CD14-positive monocyte (primary cell): ENCODE results near the gene GAPT. TPM values are rescaled to one million over a fixed set of nuclear protein-coding genes. Genes with fewer than 3 reads are reported as not detected.

Experiments
- DNase-seq, 3 donors: peaks; one replicate each; pipeline ENCODE4 v3.0.0-alpha.2; 2011 to 2022
- H2AFZ ChIP-seq: 2 replicates; pipeline ENCODE4 v1.6.0; 2012; ENCODE audit warnings: mild to moderate bottlenecking, low read depth, low read length, inconsistent platforms; ENCODE audit not compliant: insufficient read depth, poor library complexity, severe bottlenecking
- H3K27ac ChIP-seq, 2 donors: 1 replicate in 1 of 2; 2 replicates in 1 of 2; pipeline ENCODE4 v1.5.1; 2012 to 2013; ENCODE audit warnings: low read length in 2 of 2, control low read depth in 1 of 2, inconsistent platforms in 1 of 2, low read depth in 1 of 2, mild to moderate bottlenecking in 1 of 2
- H3K27me3 ChIP-seq, 2 donors: one replicate each; pipeline versions ENCODE4 v1.6.0 to v1.6.1; 2011 to 2013; ENCODE audit warnings: low read length in 2 of 2; ENCODE audit not compliant: control insufficient read depth in 2 of 2, insufficient read depth in 2 of 2
- H3K36me3 ChIP-seq, 2 donors: replicated peaks in 1 of 2; 1 replicate in 1 of 2; 2 replicates in 1 of 2; pipeline versions ENCODE4 v1.5.1 to v1.6.1; 2012 to 2013; ENCODE audit warnings: low read length in 2 of 2, control low read depth in 1 of 2, inconsistent platforms in 1 of 2, mild to moderate bottlenecking in 1 of 2; ENCODE audit not compliant: insufficient read depth in 2 of 2, control insufficient read depth in 1 of 2
- H3K4me1 ChIP-seq, 2 donors: 1 replicate in 1 of 2; 2 replicates in 1 of 2; pipeline versions ENCODE4 v1.5.1 to v1.6.1; 2012 to 2013; ENCODE audit warnings: low read length in 2 of 2, control low read depth in 1 of 2, inconsistent platforms in 1 of 2, mild to moderate bottlenecking in 1 of 2, moderate library complexity in 1 of 2; ENCODE audit not compliant: insufficient read depth in 2 of 2, control insufficient read depth in 1 of 2
- H3K4me2 ChIP-seq: replicated peaks from 2 replicates; pipeline ENCODE3; 2012; ENCODE audit warnings: low read length, moderate library complexity, mild to moderate bottlenecking; ENCODE audit not compliant: poor library complexity, severe bottlenecking; ENCODE audit errors: extremely low read depth
- H3K4me3 ChIP-seq, 3 experiments: fragments of 200-600 bp in 1 of 3; sonication (generic) in 1 of 3; replicated peaks in 1 of 3; 1 replicate in 2 of 3; 2 replicates in 1 of 3; pipeline ENCODE4 v1.5.1; 2011 to 2013; ENCODE audit warnings: low read length in 3 of 3, mild to moderate bottlenecking in 3 of 3, control low read depth in 2 of 3, low read depth in 2 of 3, inconsistent platforms in 1 of 3, moderate library complexity in 1 of 3
- H3K79me2 ChIP-seq: 2 replicates; pipeline ENCODE4 v1.6.0; 2012; ENCODE audit warnings: mild to moderate bottlenecking, control low read depth, inconsistent platforms, low read length, moderate library complexity; ENCODE audit not compliant: insufficient read depth
- H3K9ac ChIP-seq: 2 replicates; pipeline ENCODE4 v1.6.0; 2017; ENCODE audit warnings: low read length, mild to moderate bottlenecking; ENCODE audit not compliant: insufficient read depth, poor library complexity, severe bottlenecking
- H3K9me3 ChIP-seq, 2 donors: replicated peaks in 1 of 2; 1 replicate in 1 of 2; 2 replicates in 1 of 2; pipeline versions ENCODE4 v1.5.1 to v1.6.1; 2012 to 2013; ENCODE audit warnings: low read length in 2 of 2, control low read depth in 1 of 2; ENCODE audit not compliant: control insufficient read depth in 1 of 2, insufficient read depth in 1 of 2
- H4K20me1 ChIP-seq: 2 replicates; pipeline ENCODE4 v1.6.0; 2012; ENCODE audit warnings: mild to moderate bottlenecking, low read length, control low read depth, moderate library complexity; ENCODE audit not compliant: insufficient read depth
- H3K27ac Mint-ChIP-seq, 7 donors: one replicate each; pipeline ENCODE4 v1.8.0; 2020; ENCODE audit warnings: mild to moderate bottlenecking in 7 of 7, mixed read lengths in 7 of 7, moderate library complexity in 6 of 7, inconsistent platforms in 2 of 7
- H3K27me3 Mint-ChIP-seq, 3 donors: one replicate each; pipeline ENCODE4 v1.8.0; 2021 to 2022; ENCODE audit warnings: low read depth in 3 of 3, mild to moderate bottlenecking in 3 of 3, mixed read lengths in 3 of 3, moderate library complexity in 3 of 3, inconsistent platforms in 1 of 3
- H3K36me3 Mint-ChIP-seq, 2 donors: one replicate each; pipeline ENCODE4 v1.8.0; 2020; ENCODE audit warnings: mixed read lengths in 2 of 2, inconsistent platforms in 1 of 2, mild to moderate bottlenecking in 1 of 2
- H3K4me1 Mint-ChIP-seq: one replicate; pipeline ENCODE4 v1.8.0; 2020; ENCODE audit warnings: mild to moderate bottlenecking, mixed read lengths
- H3K4me3 Mint-ChIP-seq, 2 donors: one replicate each; pipeline ENCODE4 v1.8.0; 2020; ENCODE audit warnings: mild to moderate bottlenecking in 2 of 2, mixed read lengths in 2 of 2, moderate library complexity in 1 of 2
- H3K9me3 Mint-ChIP-seq, 7 donors: one replicate each; pipeline ENCODE4 v1.8.0; 2020 to 2022; ENCODE audit warnings: mixed read lengths in 7 of 7, mild to moderate bottlenecking in 6 of 7, moderate library complexity in 6 of 7, inconsistent platforms in 2 of 7
- CTCF ChIP-seq: fragments of 200-600 bp; IDR thresholded peaks from one replicate; pipeline ENCODE4 v1.8.0; 2022; ENCODE audit warnings: antibody characterized with exemption, mild to moderate bottlenecking
- WGBS: methylation state at CpG from one replicate; pipeline ENCODE4 v1.1.5; 2013; ENCODE audit warnings: missing lambda C conversion rate; ENCODE audit not compliant: insufficient coverage; 5-methylcytosine and 5-hydroxymethylcytosine counted together
- intact Hi-C, 2 donors: fragments of 100-400 bp; cut with micrococcal nuclease; formaldehyde crosslinking; loops; one replicate each; pipeline versions ENCODE4 v1.15.0 to v1.15.1; 2023
- polyA plus RNA-seq, 3 donors: library from polyadenylated mRNA; depleted of rRNA in 1 of 3; unstranded in 2 of 3; stranded (reverse) in 1 of 3; fragments of 300-500 nt in 2 of 3; fragments of >200 nt in 1 of 3; fragmentation: Illumina TruSeq in 2 of 3; gene quantifications; 1 replicate in 2 of 3; 2 replicates in 1 of 3; pipeline ENCODE4 v1.2.3, GENCODE V29; 2012 to 2021

GAPT gene
- polyA plus RNA-seq, 3 donors: 46.7 to 173 (median 103) TPM

DNA sequence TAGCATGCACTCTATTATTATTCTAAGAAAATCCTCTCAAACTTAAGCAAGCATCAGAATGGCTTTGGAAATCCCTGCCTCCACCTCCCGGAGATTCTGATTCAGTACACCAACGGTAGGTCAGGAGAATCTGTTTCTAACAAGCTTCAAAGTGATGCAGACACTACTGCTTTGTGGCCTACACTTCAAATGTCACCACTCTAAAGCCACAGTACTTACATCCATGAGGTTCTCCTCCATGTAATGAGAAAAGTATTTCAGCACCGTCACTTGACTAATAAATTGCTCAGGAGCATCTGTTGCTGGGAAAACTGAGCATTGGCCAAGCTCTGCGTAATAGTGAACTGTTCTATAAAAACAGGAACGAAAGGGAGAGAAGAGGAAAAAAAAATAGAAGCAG, 36.2 kb upstream of the GAPT start:
- no peak overlapping the region for H3K9ac ChIP-seq
- H3K36me3 ChIP-seq: peaks cover 0 to 10% of the 10 kb centered on the region in 2 donors
- 89% methylated on average over 3 of the region's 5 CpGs for WGBS
- Mint-ChIP-seq H3K9me3 (peaks cover 0 to 3% (median 0%) of the 10 kb centered on the region in 7 donors), H3K4me3 (no peak overlapping the region), H3K36me3 (peaks cover 10 to 16% of the 10 kb centered on the region in 2 donors), H3K4me1 (peaks cover 17% of the 10 kb centered on the region), H3K27ac (no peak overlapping the region), H3K27me3 (peaks cover 11 to 19% (median 13%) of the 10 kb centered on the region in 3 donors)
- H3K27ac ChIP-seq: no peak overlapping the region
- H3K79me2 ChIP-seq: no peaks in the 10 kb centered on the region
- H3K27me3 ChIP-seq: peaks cover 5 to 12% of the 10 kb centered on the region in 2 donors
- no peak overlapping the region for H3K4me3 ChIP-seq
- no peak for TF ChIP-seq CTCF
- H4K20me1 ChIP-seq: no peaks in the 10 kb centered on the region
- no peak for DNase-seq
- peaks cover 8 to 25% of the 10 kb centered on the region in 2 donors for H3K4me1 ChIP-seq
- H3K4me2 ChIP-seq: no peak overlapping the region
- intact Hi-C loops: no loop called here
- H3K9me3 ChIP-seq: no peaks in the 10 kb centered on the region
- no peak overlapping the region for H2AFZ ChIP-seq

DNA sequence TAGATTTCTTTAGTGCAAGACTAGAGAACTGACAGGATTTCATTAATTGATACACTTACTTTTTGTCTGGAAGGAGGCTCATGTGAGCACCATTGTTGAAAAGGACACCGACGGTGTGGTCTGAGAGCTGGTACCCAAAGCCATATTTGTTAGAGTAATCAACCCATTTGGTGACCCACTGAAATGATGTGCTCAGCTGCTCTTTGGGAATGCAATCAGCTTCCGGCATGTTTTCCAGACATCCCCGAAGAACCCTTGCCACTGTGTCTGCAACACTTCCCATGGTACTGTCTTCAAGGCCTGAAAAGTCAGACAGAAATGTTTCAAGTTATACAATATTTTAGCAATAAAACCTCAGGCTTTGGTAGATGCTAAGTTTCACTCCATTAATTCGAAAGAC, 35.8 kb upstream of the GAPT start:
- H4K20me1 ChIP-seq: no peaks in the 10 kb centered on the region
- Mint-ChIP-seq H3K36me3 (peaks cover 10 to 16% of the 10 kb centered on the region in 2 donors), H3K4me3 (no peak overlapping the region), H3K4me1 (peaks cover 17% of the 10 kb centered on the region), H3K9me3 (peaks cover 0 to 3% (median 0%) of the 10 kb centered on the region in 7 donors), H3K27me3 (peaks cover 11 to 19% (median 13%) of the 10 kb centered on the region in 3 donors), H3K27ac (no peak overlapping the region)
- DNase-seq: no peak
- no peak for TF ChIP-seq CTCF
- H3K36me3 ChIP-seq: peaks cover 0 to 10% of the 10 kb centered on the region in 2 donors
- no peak overlapping the region for H3K27ac ChIP-seq
- peaks cover 12 to 27% of the 10 kb centered on the region in 2 donors for H3K4me1 ChIP-seq
- 93% methylated on average over 4 of the region's 5 CpGs for WGBS
- intact Hi-C loops: no loop called here
- peaks cover 5 to 12% of the 10 kb centered on the region in 2 donors for H3K27me3 ChIP-seq
- no peak overlapping the region for H3K4me2 ChIP-seq
- no peak overlapping the region for H2AFZ ChIP-seq
- no peak overlapping the region for H3K4me3 ChIP-seq
- H3K9ac ChIP-seq: no peak overlapping the region
- no peaks in the 10 kb centered on the region for H3K79me2 ChIP-seq
- H3K9me3 ChIP-seq: no peaks in the 10 kb centered on the region
